H9 (cell line): ENCODE results near the gene LAMB4. TPM values are rescaled to one million over a fixed set of nuclear protein-coding genes. Genes with fewer than 3 reads are reported as not detected.

ENCODE experiments used
- DNase-seq: peaks from one replicate; pipeline ENCODE4 v3.0.0-alpha.2; 2017
- H2AFZ ChIP-seq: one replicate; pipeline ENCODE4 v1.6.1; 2013; ENCODE audit warnings: mild to moderate bottlenecking, low read length, control low read depth, moderate library complexity
- H2AK5ac ChIP-seq: 2 replicates; pipeline ENCODE4 v1.6.1; 2013; ENCODE audit warnings: low read length, control low read depth, mixed read lengths; ENCODE audit not compliant: insufficient read length
- H2BK120ac ChIP-seq: one replicate; pipeline ENCODE4 v1.6.1; 2013; ENCODE audit warnings: low read depth, mild to moderate bottlenecking, low read length, control low read depth, inconsistent platforms; ENCODE audit not compliant: poor library complexity, severe bottlenecking
- H2BK12ac ChIP-seq: 2 replicates; pipeline ENCODE4 v1.6.1; 2013; ENCODE audit warnings: low read length, control low read depth, mixed read lengths, low read depth; ENCODE audit not compliant: insufficient read length
- H2BK15ac ChIP-seq: 2 replicates; pipeline ENCODE4 v1.6.1; 2013; ENCODE audit warnings: low read depth, low read length, control low read depth
- H2BK20ac ChIP-seq: one replicate; pipeline ENCODE4 v1.6.1; 2013; ENCODE audit warnings: low read depth, mild to moderate bottlenecking, low read length, control low read depth, inconsistent platforms; ENCODE audit not compliant: poor library complexity, severe bottlenecking
- H2BK5ac ChIP-seq: 2 replicates; pipeline ENCODE4 v1.6.1; 2013; ENCODE audit warnings: low read length, control low read depth, mixed read lengths; ENCODE audit not compliant: insufficient read length
- H3K14ac ChIP-seq: 2 replicates; pipeline ENCODE4 v1.6.1; 2013; ENCODE audit warnings: low read length, control low read depth; ENCODE audit not compliant: insufficient read depth
- H3K18ac ChIP-seq: 2 replicates; pipeline ENCODE4 v1.6.1; 2013; ENCODE audit warnings: low read depth, mild to moderate bottlenecking, mixed read lengths, low read length, control low read depth; ENCODE audit not compliant: insufficient read length
- H3K23ac ChIP-seq: 2 replicates; pipeline ENCODE4 v1.6.1; 2013; ENCODE audit warnings: low read length, control low read depth, mixed read lengths, low read depth; ENCODE audit not compliant: insufficient read length
- H3K23me2 ChIP-seq: 2 replicates; pipeline ENCODE4 v1.6.1; 2013; ENCODE audit warnings: low read depth, mild to moderate bottlenecking, mixed read lengths, low read length, control low read depth; ENCODE audit not compliant: insufficient read length, poor library complexity, severe bottlenecking
- H3K27ac ChIP-seq: 2 replicates; pipeline ENCODE4 v1.5.1; 2013; ENCODE audit warnings: low read length, control low read depth, mixed read lengths, low read depth; ENCODE audit not compliant: insufficient read length
- H3K27me3 ChIP-seq: 2 replicates; pipeline ENCODE4 v1.6.1; 2013; ENCODE audit warnings: low read length, control low read depth, inconsistent platforms; ENCODE audit not compliant: insufficient read depth
- H3K4ac ChIP-seq: 2 replicates; pipeline ENCODE4 v1.6.1; 2013; ENCODE audit warnings: low read depth, mild to moderate bottlenecking, control low read depth, inconsistent platforms, low read length, moderate library complexity
- H3K4me1 ChIP-seq: 2 replicates; pipeline ENCODE4 v1.6.1; 2013; ENCODE audit warnings: low read length, control low read depth, inconsistent platforms; ENCODE audit not compliant: insufficient read depth
- H3K4me2 ChIP-seq: 2 replicates; pipeline ENCODE4 v1.6.1; 2013; ENCODE audit warnings: low read length, control low read depth, mixed read lengths; ENCODE audit not compliant: insufficient read length, insufficient read depth
- H3K56ac ChIP-seq: 2 replicates; pipeline ENCODE4 v1.6.1; 2013; ENCODE audit warnings: low read depth, mild to moderate bottlenecking, mixed read lengths, low read length, control low read depth; ENCODE audit not compliant: insufficient read length
- H3K79me1 ChIP-seq: 2 replicates; pipeline ENCODE4 v1.6.1; 2013; ENCODE audit warnings: low read depth, mild to moderate bottlenecking, moderate library complexity, low read length, control low read depth, inconsistent platforms; ENCODE audit not compliant: insufficient read depth, poor library complexity, severe bottlenecking
- H3K79me2 ChIP-seq: 2 replicates; pipeline ENCODE4 v1.6.1; 2013; ENCODE audit warnings: low read length, control low read depth, inconsistent platforms; ENCODE audit not compliant: insufficient read depth
- H3K9ac ChIP-seq: 2 replicates; pipeline ENCODE4 v1.6.1; 2013; ENCODE audit warnings: low read length, control low read depth, mixed read lengths; ENCODE audit not compliant: insufficient read length; ENCODE audit errors: extremely low read depth
- H3K9me3 ChIP-seq: one replicate; pipeline ENCODE4 v1.6.1; 2013; ENCODE audit warnings: low read depth, low read length, inconsistent platforms; ENCODE audit not compliant: control insufficient read depth
- H3T11ph ChIP-seq: one replicate; pipeline ENCODE4 v1.6.1; 2013; ENCODE audit warnings: mild to moderate bottlenecking, low read length, control low read depth, inconsistent platforms
- H4K20me1 ChIP-seq: one replicate; pipeline ENCODE4 v1.6.1; 2013; ENCODE audit not compliant: control insufficient read depth, insufficient read length, insufficient read depth
- H4K5ac ChIP-seq: 2 replicates; pipeline ENCODE4 v1.6.1; 2013; ENCODE audit warnings: low read depth, mild to moderate bottlenecking, mixed read lengths, low read length, control low read depth; ENCODE audit not compliant: insufficient read length
- H4K8ac ChIP-seq: replicated peaks from 2 replicates; pipeline ENCODE4 v1.6.1; 2013; ENCODE audit warnings: low read length, control low read depth, mixed read lengths, low read depth; ENCODE audit not compliant: insufficient read length
- H4K91ac ChIP-seq: 2 replicates; pipeline ENCODE4 v1.6.1; 2013; ENCODE audit warnings: low read depth, mild to moderate bottlenecking, moderate library complexity, mixed read lengths, low read length, control low read depth; ENCODE audit not compliant: insufficient read length
- H3K27ac Mint-ChIP-seq, 3 experiments: 2 replicates in 2 of 3; 3 replicates in 1 of 3; pipeline ENCODE4 v1.8.0; 2020 to 2021; ENCODE audit warnings: mixed read lengths in 3 of 3, mild to moderate bottlenecking in 1 of 3, moderate library complexity in 1 of 3
- H3K27me3 Mint-ChIP-seq: 2 replicates; pipeline ENCODE4 v1.8.0; 2021; ENCODE audit warnings: low read depth, mild to moderate bottlenecking, moderate library complexity, mixed read lengths
- H3K36me3 Mint-ChIP-seq, 3 experiments: 2 replicates in 2 of 3; 3 replicates in 1 of 3; pipeline ENCODE4 v1.8.0; 2020 to 2021; ENCODE audit warnings: low read depth in 3 of 3, mixed read lengths in 3 of 3; ENCODE audit not compliant: insufficient read depth in 1 of 3
- H3K4me1 Mint-ChIP-seq, 2 experiments: 2 replicates each; pipeline ENCODE4 v1.8.0; 2020; ENCODE audit warnings: mixed read lengths in 2 of 2
- H3K4me3 Mint-ChIP-seq, 2 experiments: 2 replicates in 1 of 2; 3 replicates in 1 of 2; pipeline ENCODE4 v1.8.0; 2020 to 2021; ENCODE audit warnings: mild to moderate bottlenecking in 2 of 2, mixed read lengths in 2 of 2, moderate library complexity in 1 of 2
- H3K9me3 Mint-ChIP-seq, 2 experiments: 2 replicates in 1 of 2; 3 replicates in 1 of 2; pipeline ENCODE4 v1.8.0; 2020; ENCODE audit warnings: mild to moderate bottlenecking in 2 of 2, mixed read lengths in 2 of 2, moderate library complexity in 1 of 2
- CTCF ChIP-seq: fragments of 200-600 bp; sonication (generic); conservative IDR thresholded peaks from 3 replicates; pipeline ENCODE4 v1.8.0; 2021; ENCODE audit warnings: antibody characterized with exemption, mild to moderate bottlenecking
- WGBS: extraction: QIAGEN DNeasy Blood & Tissue Kit; methylation state at CpG from one replicate; pipeline ENCODE4 v1.1.7; 2013; ENCODE audit warnings: missing lambda C conversion rate, low lambda C conversion rate, mixed read lengths; ENCODE audit not compliant: insufficient read length; ENCODE audit errors: extremely low coverage; 5-methylcytosine and 5-hydroxymethylcytosine counted together
- total RNA-seq: library from RNA; stranded (reverse); gene quantifications from 2 replicates; pipeline ENCODE4 v1.2.1, GENCODE V29; 2021

The LAMB4 gene
- total RNA-seq, 1 experiment from 2014 or later: not detected

DNA sequence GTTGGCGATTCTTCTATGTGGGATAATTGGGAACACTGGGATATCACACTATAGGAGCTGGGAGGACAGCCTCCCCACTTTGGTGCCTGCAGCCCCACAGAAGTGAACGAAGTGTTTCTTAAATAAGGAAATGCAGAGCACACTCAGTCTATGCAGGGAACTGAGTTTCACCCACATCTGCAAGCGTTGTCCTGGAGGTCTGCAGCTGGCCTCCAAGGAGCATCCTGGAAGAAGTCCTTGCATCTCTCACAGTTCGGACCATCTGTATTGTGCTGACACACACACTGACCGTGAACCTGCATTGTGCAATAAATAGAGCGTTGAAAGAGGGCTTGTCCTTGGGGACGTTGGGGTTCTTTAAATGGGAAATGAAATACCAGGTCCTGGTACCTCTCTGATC lies 25.8 kb downstream of the LAMB4 start:
- Histone ChIP-seq H4K91ac (no peak overlapping the region), H3T11ph (no peak overlapping the region), H3K4me1 (no peaks in the 10 kb centered on the region), H2BK12ac (no peak overlapping the region), H3K14ac (no peak overlapping the region), H3K9me3 (no peaks in the 10 kb centered on the region), H3K4me2 (no peak overlapping the region), H3K18ac (no peak overlapping the region), H3K23me2 (no peaks in the 10 kb centered on the region), H2BK5ac (no peak overlapping the region), H3K27ac (no peak overlapping the region), H3K4ac (no peak overlapping the region), H3K79me1 (no peaks in the 10 kb centered on the region), H2BK15ac (no peak overlapping the region), H4K5ac (no peak overlapping the region), H2BK120ac (no peak overlapping the region), H4K20me1 (no peaks in the 10 kb centered on the region), H4K8ac (no peak overlapping the region), H2BK20ac (no peak overlapping the region), H3K27me3 (no peaks in the 10 kb centered on the region), H3K79me2 (no peaks in the 10 kb centered on the region), H2AK5ac (no peak overlapping the region), H3K9ac (no peak overlapping the region), H3K23ac (no peak overlapping the region), H3K56ac (no peak overlapping the region), H2AFZ (no peak overlapping the region)
- TF ChIP-seq CTCF: no peak
- no peak overlapping the region for H3K4me3 Mint-ChIP-seq
- no peak overlapping the region for H3K27ac Mint-ChIP-seq
- DNase-seq: no peak
- WGBS: no CpG with 5 or more reads among the region's 7 CpGs
- no peaks in the 10 kb centered on the region for H3K4me1 Mint-ChIP-seq
- H3K36me3 Mint-ChIP-seq: no peaks in the 10 kb centered on the region
- no peaks in the 10 kb centered on the region; the same call in 1 of the 2 replicates for H3K27me3 Mint-ChIP-seq
- H3K9me3 Mint-ChIP-seq: no peaks in the 10 kb centered on the region
